SK-N-SH treated with all-trans-retinoic acid at 6 μM for 48 hours (cell line): ENCODE data around the gene THEMIS.

Source experiments
- ATAC-seq: fragments of 200-7000 bp; cut with Tn5 transposase; 3 replicates; pipeline ENCODE4 v1.9.1; 2020; ENCODE audit warnings: mild to moderate bottlenecking, moderate library complexity
- BACH2 ChIP-seq: fragments of 250-450 bp; sonication (Bioruptor Pico); IDR thresholded peaks from 2 replicates; pipeline ENCODE4 v1.9.0; 2021; ENCODE audit warnings: mild to moderate bottlenecking, borderline replicate concordance
- CREB5 ChIP-seq: fragments of 250-450 bp; sonication (Bioruptor Pico); IDR thresholded peaks from 2 replicates; pipeline ENCODE4 v1.5.1; 2020; ENCODE audit warnings: low read depth, mild to moderate bottlenecking, moderate library complexity
- CSRNP3 ChIP-seq: fragments of 250-450 bp; sonication (Bioruptor Pico); IDR thresholded peaks from 2 replicates; pipeline ENCODE4 v1.5.1; 2021; ENCODE audit warnings: mild to moderate bottlenecking, moderate library complexity
- ESRRG ChIP-seq: fragments of 250-450 bp; sonication (Bioruptor Pico); IDR thresholded peaks from 2 replicates; pipeline ENCODE4 v1.6.1; 2021; ENCODE audit warnings: mild to moderate bottlenecking
- GLIS3 ChIP-seq: fragments of 250-450 bp; sonication (Bioruptor Pico); IDR thresholded peaks from 2 replicates; pipeline ENCODE4 v1.5.0; 2020; ENCODE audit warnings: mild to moderate bottlenecking, moderate library complexity
- ISL1 ChIP-seq: fragments of 250-450 bp; sonication (Bioruptor Pico); IDR thresholded peaks from 2 replicates; pipeline ENCODE4 v2.1.2; 2022; ENCODE audit warnings: mild to moderate bottlenecking, moderate library complexity
- OSR1 ChIP-seq: fragments of 250-450 bp; sonication (Bioruptor Pico); IDR thresholded peaks from 2 replicates; pipeline ENCODE4 v1.8.0; 2022; ENCODE audit warnings: moderate library complexity, mild to moderate bottlenecking, inconsistent platforms
- POU6F1 ChIP-seq: fragments of 250-450 bp; sonication (Bioruptor Pico); IDR thresholded peaks from 2 replicates; pipeline ENCODE4 v1.8.0; 2021; ENCODE audit warnings: low read depth, mild to moderate bottlenecking, moderate library complexity, borderline replicate concordance
- PPARA ChIP-seq: fragments of 250-450 bp; sonication (Bioruptor Pico); IDR thresholded peaks from 2 replicates; pipeline ENCODE4 v1.5.0; 2020; ENCODE audit warnings: mild to moderate bottlenecking, borderline replicate concordance
- RARB ChIP-seq: fragments of 250-450 bp; sonication (Bioruptor Pico); IDR thresholded peaks from 2 replicates; pipeline ENCODE4 v1.8.0; 2021; ENCODE audit warnings: mild to moderate bottlenecking, moderate library complexity
- SNAI2 ChIP-seq: fragments of 250-450 bp; sonication (Bioruptor Pico); IDR thresholded peaks from 2 replicates; pipeline ENCODE4 v1.5.0; 2020; ENCODE audit warnings: mild to moderate bottlenecking, moderate library complexity
- TCF4 ChIP-seq: fragments of 250-450 bp; sonication (Bioruptor Pico); IDR thresholded peaks from 2 replicates; pipeline ENCODE4 v1.8.0; 2021; ENCODE audit warnings: mild to moderate bottlenecking, moderate library complexity, borderline replicate concordance
- ZC3H10 ChIP-seq: fragments of 250-450 bp; sonication (Bioruptor Pico); IDR thresholded peaks from 2 replicates; pipeline ENCODE4 v1.5.1; 2021; ENCODE audit warnings: mild to moderate bottlenecking, moderate library complexity
- ZFP3 ChIP-seq: fragments of 250-450 bp; sonication (Bioruptor Pico); IDR thresholded peaks from 2 replicates; pipeline ENCODE4 v1.5.0; 2020; ENCODE audit warnings: mild to moderate bottlenecking, moderate library complexity
- ZNF70 ChIP-seq: fragments of 450-650 bp; formaldehyde crosslinking; IDR thresholded peaks from 2 replicates; pipeline ENCODE4 v1.5.0; 2020; ENCODE audit warnings: mild to moderate bottlenecking, moderate library complexity
- ZNF8 ChIP-seq: fragments of 450-650 bp; formaldehyde crosslinking; IDR thresholded peaks from 2 replicates; pipeline ENCODE4 v1.5.0; 2020; ENCODE audit warnings: mild to moderate bottlenecking, moderate library complexity
- TF ChIP-seq, protein P1 (sequence below): fragments of 250-450 bp; sonication (Bioruptor Pico); IDR thresholded peaks from 2 replicates; pipeline ENCODE4 v1.8.0; 2020; ENCODE audit warnings: mild to moderate bottlenecking, moderate library complexity, borderline replicate concordance
- TF ChIP-seq, protein P2 (sequence below): fragments of 250-450 bp; sonication (Bioruptor Pico); IDR thresholded peaks from 2 replicates; pipeline ENCODE4 v1.5.0; 2020; ENCODE audit warnings: mild to moderate bottlenecking, moderate library complexity

The THEMIS gene

DNA sequence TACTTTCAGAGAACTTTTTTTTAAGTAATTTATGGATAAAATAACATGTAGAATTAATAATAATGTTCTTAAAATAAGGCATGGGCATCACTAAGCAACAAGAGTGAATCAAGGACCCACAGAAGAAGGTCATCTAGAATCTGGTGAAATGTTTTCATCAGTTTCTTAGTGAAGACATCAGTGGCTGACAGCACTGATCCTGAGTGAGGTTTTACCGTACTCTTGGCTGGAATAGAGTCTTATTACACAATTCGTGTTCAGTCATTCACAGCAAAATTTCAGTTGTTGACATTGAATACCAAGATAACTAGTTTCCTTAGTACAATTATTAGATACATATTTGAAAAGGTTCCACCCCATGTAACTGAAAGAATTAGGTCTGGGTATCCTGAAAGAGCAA lies 183.5 kb downstream of the THEMIS start:
- ATAC-seq: no peak

DNA sequence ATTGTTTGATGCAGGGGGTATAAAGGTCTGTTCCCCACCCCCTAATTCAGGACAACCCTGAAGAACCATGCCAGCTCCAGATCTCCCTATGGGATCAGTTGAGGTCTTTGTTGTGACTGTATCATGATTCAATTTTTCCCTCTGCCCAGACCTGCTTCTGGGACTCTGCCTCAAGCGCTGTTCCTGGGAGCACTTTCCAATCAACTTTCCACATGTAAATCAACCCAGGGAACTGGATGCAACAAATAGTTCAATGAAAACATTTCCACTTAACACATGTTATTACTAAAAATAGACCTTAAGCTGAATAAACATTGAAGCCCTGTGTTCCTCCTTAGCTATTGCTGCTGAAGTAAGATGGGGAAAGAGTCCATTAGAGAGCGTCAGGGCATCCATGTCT lies 184.4 kb downstream of the THEMIS start:
- TF ChIP-seq PPARA (CRISPR knock-in tag): no peak
- no peak for TF ChIP-seq POU6F1 (CRISPR knock-in tag)
- TF ChIP-seq BACH2 (CRISPR knock-in tag): no peak
- no peak for TF ChIP-seq OSR1 (CRISPR knock-in tag)
- TF ChIP-seq ZC3H10 (CRISPR knock-in tag): no peak
- no peak for TF ChIP-seq ESRRG (CRISPR knock-in tag)
- no peak for TF ChIP-seq ZFP3 (CRISPR knock-in tag)
- TF ChIP-seq, protein P1, sequence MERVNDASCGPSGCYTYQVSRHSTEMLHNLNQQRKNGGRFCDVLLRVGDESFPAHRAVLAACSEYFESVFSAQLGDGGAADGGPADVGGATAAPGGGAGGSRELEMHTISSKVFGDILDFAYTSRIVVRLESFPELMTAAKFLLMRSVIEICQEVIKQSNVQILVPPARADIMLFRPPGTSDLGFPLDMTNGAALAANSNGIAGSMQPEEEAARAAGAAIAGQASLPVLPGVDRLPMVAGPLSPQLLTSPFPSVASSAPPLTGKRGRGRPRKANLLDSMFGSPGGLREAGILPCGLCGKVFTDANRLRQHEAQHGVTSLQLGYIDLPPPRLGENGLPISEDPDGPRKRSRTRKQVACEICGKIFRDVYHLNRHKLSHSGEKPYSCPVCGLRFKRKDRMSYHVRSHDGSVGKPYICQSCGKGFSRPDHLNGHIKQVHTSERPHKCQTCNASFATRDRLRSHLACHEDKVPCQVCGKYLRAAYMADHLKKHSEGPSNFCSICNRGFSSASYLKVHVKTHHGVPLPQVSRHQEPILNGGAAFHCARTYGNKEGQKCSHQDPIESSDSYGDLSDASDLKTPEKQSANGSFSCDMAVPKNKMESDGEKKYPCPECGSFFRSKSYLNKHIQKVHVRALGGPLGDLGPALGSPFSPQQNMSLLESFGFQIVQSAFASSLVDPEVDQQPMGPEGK (CRISPR knock-in tag): no peak
- no peak for ATAC-seq

More for the DNA sequence above, 183.5 kb downstream of the THEMIS start:
- no peak for TF ChIP-seq TCF4 (CRISPR knock-in tag)
- TF ChIP-seq SNAI2 (CRISPR knock-in tag): no peak
- no peak for TF ChIP-seq PPARA (CRISPR knock-in tag)
- TF ChIP-seq, protein P1 (CRISPR knock-in tag): no peak
- no peak for TF ChIP-seq BACH2 (CRISPR knock-in tag)
- no peak for TF ChIP-seq ESRRG (CRISPR knock-in tag)

- no peak for TF ChIP-seq ISL1 (CRISPR knock-in tag)
- no peak for TF ChIP-seq ZNF70
- TF ChIP-seq TCF4 (CRISPR knock-in tag): no peak
- TF ChIP-seq POU6F1 (CRISPR knock-in tag): no peak
- no peak for TF ChIP-seq RARB (CRISPR knock-in tag)
- no peak for TF ChIP-seq ZNF8
- TF ChIP-seq GLIS3 (CRISPR knock-in tag): no peak
- no peak for TF ChIP-seq SNAI2 (CRISPR knock-in tag)
- TF ChIP-seq CSRNP3: no peak
- no peak for TF ChIP-seq CREB5 (CRISPR knock-in tag)
- no peak for TF ChIP-seq BACH2 (CRISPR knock-in tag)
- TF ChIP-seq ZC3H10 (CRISPR knock-in tag): no peak
- TF ChIP-seq OSR1 (CRISPR knock-in tag): no peak
- TF ChIP-seq, protein P2, sequence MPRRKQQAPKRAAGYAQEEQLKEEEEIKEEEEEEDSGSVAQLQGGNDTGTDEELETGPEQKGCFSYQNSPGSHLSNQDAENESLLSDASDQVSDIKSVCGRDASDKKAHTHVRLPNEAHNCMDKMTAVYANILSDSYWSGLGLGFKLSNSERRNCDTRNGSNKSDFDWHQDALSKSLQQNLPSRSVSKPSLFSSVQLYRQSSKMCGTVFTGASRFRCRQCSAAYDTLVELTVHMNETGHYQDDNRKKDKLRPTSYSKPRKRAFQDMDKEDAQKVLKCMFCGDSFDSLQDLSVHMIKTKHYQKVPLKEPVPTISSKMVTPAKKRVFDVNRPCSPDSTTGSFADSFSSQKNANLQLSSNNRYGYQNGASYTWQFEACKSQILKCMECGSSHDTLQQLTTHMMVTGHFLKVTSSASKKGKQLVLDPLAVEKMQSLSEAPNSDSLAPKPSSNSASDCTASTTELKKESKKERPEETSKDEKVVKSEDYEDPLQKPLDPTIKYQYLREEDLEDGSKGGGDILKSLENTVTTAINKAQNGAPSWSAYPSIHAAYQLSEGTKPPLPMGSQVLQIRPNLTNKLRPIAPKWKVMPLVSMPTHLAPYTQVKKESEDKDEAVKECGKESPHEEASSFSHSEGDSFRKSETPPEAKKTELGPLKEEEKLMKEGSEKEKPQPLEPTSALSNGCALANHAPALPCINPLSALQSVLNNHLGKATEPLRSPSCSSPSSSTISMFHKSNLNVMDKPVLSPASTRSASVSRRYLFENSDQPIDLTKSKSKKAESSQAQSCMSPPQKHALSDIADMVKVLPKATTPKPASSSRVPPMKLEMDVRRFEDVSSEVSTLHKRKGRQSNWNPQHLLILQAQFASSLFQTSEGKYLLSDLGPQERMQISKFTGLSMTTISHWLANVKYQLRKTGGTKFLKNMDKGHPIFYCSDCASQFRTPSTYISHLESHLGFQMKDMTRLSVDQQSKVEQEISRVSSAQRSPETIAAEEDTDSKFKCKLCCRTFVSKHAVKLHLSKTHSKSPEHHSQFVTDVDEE: no peak
- TF ChIP-seq, protein P1 (CRISPR knock-in tag): no peak
- TF ChIP-seq, all 23 proteins: peak for 0
- no peak for ATAC-seq
These were observed 190.2 kb downstream of the THEMIS start for GRCh38 chr6:127710668-127711067.
